IMR-90 (cell line): ENCODE data around the gene DTD1. TPM values are rescaled to one million over a fixed set of nuclear protein-coding genes. Genes with fewer than 3 reads are reported as not detected.

Experiments used
- ATAC-seq: fragments of 200-7000 bp; cut with Tn5 transposase; 2 replicates; pipeline ENCODE4 v1.9.1; 2020; ENCODE audit warnings: low read depth, mild to moderate bottlenecking, moderate library complexity
- BruUV-seq: library from RNA; stranded (reverse); fragments of 400-500 nt; replicated peaks from 2 replicates; lab custom pipeline; 2021; lab: Mats Ljungman, UMichigan
- CTCF ChIA-PET: fragments of 300-600 bp; formaldehyde crosslinking; extraction: SDS; loops from one replicate; lab custom pipeline; 2021; ENCODE audit warnings: antibody characterized with exemption; lab: Yijun Ruan, JAX
- POLR2A ChIA-PET: fragments of 300-600 bp; sonication (Branson Sonifier 250); formaldehyde crosslinking; loops from one replicate; lab custom pipeline; 2022; ENCODE audit warnings: antibody characterized with exemption; ENCODE audit not compliant: unreplicated experiment; lab: Charles Lee
- DNase-seq: peaks from one replicate; pipeline ENCODE4 v3.0.0; 2013
- H2AFZ ChIP-seq: replicated peaks from 2 replicates; pipeline ENCODE3; 2013; ENCODE audit warnings: low read length, mild to moderate bottlenecking; ENCODE audit not compliant: poor library complexity
- H2AK5ac ChIP-seq: 2 replicates; pipeline ENCODE4 v1.6.1; 2013; ENCODE audit warnings: low read depth, low read length, inconsistent platforms
- H2AK9ac ChIP-seq: replicated peaks from 2 replicates; pipeline ENCODE3; 2013; ENCODE audit warnings: mild to moderate bottlenecking, low read depth, low read length, moderate library complexity; ENCODE audit not compliant: poor library complexity
- H2BK120ac ChIP-seq: 2 replicates; pipeline ENCODE4 v1.6.1; 2013; ENCODE audit warnings: low read depth, low read length, inconsistent platforms
- H2BK15ac ChIP-seq: 3 replicates; pipeline ENCODE4 v1.6.1; 2013; ENCODE audit warnings: low read depth, low read length, inconsistent platforms
- H2BK20ac ChIP-seq: 2 replicates; pipeline ENCODE4 v1.6.1; 2013; ENCODE audit warnings: low read depth, mild to moderate bottlenecking, inconsistent platforms, low read length, moderate library complexity
- H2BK5ac ChIP-seq: 2 replicates; pipeline ENCODE4 v1.6.1; 2013; ENCODE audit warnings: mild to moderate bottlenecking, low read depth, low read length, inconsistent platforms; ENCODE audit not compliant: poor library complexity, severe bottlenecking
- H3K14ac ChIP-seq: replicated peaks from 2 replicates; pipeline ENCODE4 v1.6.1; 2013; ENCODE audit warnings: low read depth, low read length, inconsistent platforms
- H3K18ac ChIP-seq: 2 replicates; pipeline ENCODE4 v1.6.1; 2013; ENCODE audit warnings: low read depth, low read length, control low read depth
- H3K23ac ChIP-seq: 2 replicates; pipeline ENCODE4 v1.6.1; 2013; ENCODE audit warnings: low read depth, low read length, inconsistent platforms
- H3K27ac ChIP-seq: 2 replicates; pipeline ENCODE4 v1.5.1; 2013; ENCODE audit warnings: mild to moderate bottlenecking, control low read depth, low read length; ENCODE audit not compliant: insufficient read depth
- H3K27me3 ChIP-seq: 2 replicates; pipeline ENCODE4 v1.6.1; 2013; ENCODE audit warnings: low read length; ENCODE audit not compliant: control insufficient read depth, insufficient read depth
- H3K36me3 ChIP-seq: 2 replicates; pipeline ENCODE4 v1.6.1; 2013; ENCODE audit warnings: low read length, mixed read lengths; ENCODE audit not compliant: control insufficient read depth, insufficient read depth
- H3K4ac ChIP-seq: 2 replicates; pipeline ENCODE4 v1.6.1; 2013; ENCODE audit warnings: low read depth, low read length, inconsistent platforms
- H3K4me1 ChIP-seq: 2 replicates; pipeline ENCODE4 v1.6.1; 2013; ENCODE audit warnings: low read length, mixed read lengths; ENCODE audit not compliant: control insufficient read depth, insufficient read depth
- H3K4me2 ChIP-seq: 2 replicates; pipeline ENCODE4 v1.6.1; 2013; ENCODE audit warnings: low read depth, mild to moderate bottlenecking, control low read depth, low read length, moderate library complexity
- H3K4me3 ChIP-seq: 2 replicates; pipeline ENCODE4 v1.5.1; 2013; ENCODE audit warnings: low read depth, mild to moderate bottlenecking, control low read depth, low read length, moderate library complexity; ENCODE audit not compliant: insufficient read depth
- H3K56ac ChIP-seq: 2 replicates; pipeline ENCODE4 v1.6.1; 2013; ENCODE audit warnings: low read length, inconsistent platforms; ENCODE audit not compliant: insufficient read depth; ENCODE audit errors: extremely low read depth
- H3K79me1 ChIP-seq, 2 experiments: 2 replicates each; pipeline ENCODE4 v1.6.1; 2013; ENCODE audit warnings: low read length in 2 of 2, inconsistent platforms in 1 of 2, low read depth in 1 of 2
- H3K9ac ChIP-seq: 2 replicates; pipeline ENCODE4 v1.6.1; 2013; ENCODE audit warnings: low read depth, low read length, control low read depth
- H3K9me1 ChIP-seq: 2 replicates; pipeline ENCODE4 v1.6.1; 2013; ENCODE audit warnings: low read length, inconsistent platforms; ENCODE audit not compliant: insufficient read depth
- H3K9me3 ChIP-seq: 2 replicates; pipeline ENCODE4 v1.6.1; 2013; ENCODE audit warnings: low read length; ENCODE audit not compliant: control insufficient read depth, insufficient read depth
- H4K20me1 ChIP-seq: 2 replicates; pipeline ENCODE4 v1.6.1; 2013; ENCODE audit warnings: low read length, inconsistent platforms; ENCODE audit not compliant: insufficient read depth
- H4K5ac ChIP-seq: 2 replicates; pipeline ENCODE4 v1.6.1; 2013; ENCODE audit warnings: mild to moderate bottlenecking, low read depth, low read length, control low read depth
- H4K8ac ChIP-seq, 2 experiments: 2 replicates each; pipeline ENCODE4 v1.6.1; 2013; ENCODE audit warnings: low read depth in 2 of 2, low read length in 2 of 2, control low read depth in 1 of 2, inconsistent platforms in 1 of 2
- H4K91ac ChIP-seq: 2 replicates; pipeline ENCODE4 v1.6.1; 2013; ENCODE audit warnings: low read depth, low read length, inconsistent platforms; ENCODE audit not compliant: insufficient read depth
- CEBPB ChIP-seq: IDR thresholded peaks from 2 replicates; pipeline ENCODE4 v1.6.1; 2012; ENCODE audit warnings: low read depth, low read length, improper control_type of control experiment
- CHD1 ChIP-seq: IDR thresholded peaks from 2 replicates; pipeline ENCODE4 v1.6.1; 2012; ENCODE audit warnings: low read depth, low read length, improper control_type of control experiment
- ELK1 ChIP-seq: fragments of 150-350 bp; IDR thresholded peaks from 2 replicates; pipeline ENCODE4 v1.6.1; 2016; ENCODE audit warnings: low read depth, mild to moderate bottlenecking, low read length, moderate library complexity, borderline replicate concordance
- FOS ChIP-seq: fragments of 150-350 bp; IDR thresholded peaks from 2 replicates; pipeline ENCODE4 v1.6.1; 2016; ENCODE audit warnings: low read depth, low read length
- MAFK ChIP-seq: IDR thresholded peaks from 2 replicates; pipeline ENCODE4 v1.6.1; 2012; ENCODE audit warnings: low read depth, low read length, improper control_type of control experiment
- MAZ ChIP-seq: IDR thresholded peaks from 2 replicates; pipeline ENCODE4 v1.6.1; 2012; ENCODE audit warnings: low read depth, mild to moderate bottlenecking, low read length, improper control_type of control experiment, moderate library complexity, borderline replicate concordance
- NFE2L2 ChIP-seq: fragments of 150-350 bp; IDR thresholded peaks from 2 replicates; pipeline ENCODE4 v1.6.1; 2016; ENCODE audit warnings: low read depth, mild to moderate bottlenecking, low read length
- POLR2A ChIP-seq: IDR thresholded peaks from 2 replicates; pipeline ENCODE4 v1.6.1; 2012; ENCODE audit warnings: mild to moderate bottlenecking, low read depth, low read length
- RAD21 ChIP-seq: IDR thresholded peaks from 2 replicates; pipeline ENCODE4 v1.6.1; 2012; ENCODE audit warnings: low read length, improper control_type of control experiment
- RCOR1 ChIP-seq: IDR thresholded peaks from 2 replicates; pipeline ENCODE4 v1.6.1; 2012; ENCODE audit warnings: mild to moderate bottlenecking, low read length, improper control_type of control experiment; ENCODE audit not compliant: insufficient replicate concordance
- RFX5 ChIP-seq: IDR thresholded peaks from 2 replicates; pipeline ENCODE4 v1.8.0; 2012; ENCODE audit warnings: low read depth, mild to moderate bottlenecking, low read length, moderate library complexity
- SMC3 ChIP-seq: fragments of 150-350 bp; IDR thresholded peaks from 2 replicates; pipeline ENCODE4 v1.6.1; 2016; ENCODE audit warnings: low read depth, mild to moderate bottlenecking, antibody characterized with exemption, low read length, moderate library complexity
- USF2 ChIP-seq: fragments of 150-350 bp; IDR thresholded peaks from 2 replicates; pipeline ENCODE4 v1.6.1; 2017; ENCODE audit warnings: mild to moderate bottlenecking, antibody characterized with exemption, low read length, low read depth
- WGBS, 2 experiments: methylation state at CpG; one replicate each; pipeline versions ENCODE4 v1.1.5 to v1.1.7; 2013; ENCODE audit warnings: missing lambda C conversion rate in 2 of 2; ENCODE audit not compliant: insufficient read length in 1 of 2; ENCODE audit errors: extremely low coverage in 2 of 2; 5-methylcytosine and 5-hydroxymethylcytosine counted together
- dilution Hi-C: fragments of 300-500 bp; cut with HindIII; formaldehyde crosslinking; loops from one replicate; pipeline ENCODE4 v1.14.3; 2018; ENCODE audit warnings: low sequenced_read_pairs; ENCODE audit not compliant: unreplicated experiment
- in situ Hi-C: fragments of 300-500 bp; cut with MboI; formaldehyde crosslinking; loops from 3 replicates; pipeline ENCODE4 v1.14.3; 2019; ENCODE audit warnings: low sequenced_read_pairs, inconsistent platforms, mixed read lengths
- intact Hi-C: fragments of 100-400 bp; cut with micrococcal nuclease; formaldehyde crosslinking; loops from 2 replicates; pipeline ENCODE4 v1.10.0; 2022
- polyA plus RNA-seq, 3 experiments: library from polyadenylated mRNA; depleted of rRNA; stranded (reverse); fragments of >200 nt; gene quantifications; 2 replicates each; pipeline ENCODE4 v1.2.3, GENCODE V29; 2012; ENCODE audit warnings: low replicate concordance in 1 of 3
- total RNA-seq: library from RNA; depleted of rRNA; stranded (reverse); fragments of >200 nt; gene quantifications from 2 replicates; pipeline ENCODE4 v1.2.3, GENCODE V29; 2012

Gene DTD1
- total and polyA plus RNA-seq, 2 of the 4 experiments (the other 2 are of a cell fraction) = 73.1 to 101 TPM

GRCh38 chr20:18571009-18571408 is 16.8 kb upstream of the DTD1 start:
- Histone ChIP-seq H3K9me3 (no peaks in the 10 kb centered on the region), H4K20me1 (no peaks in the 10 kb centered on the region), H4K5ac (no peak overlapping the region), H4K91ac (no peak overlapping the region), H3K27me3 (no peaks in the 10 kb centered on the region), H3K56ac (no peak overlapping the region), H3K36me3 (peaks cover 8% of the 10 kb centered on the region), H3K9me1 (peaks cover 9% of the 10 kb centered on the region), H2AK9ac (no peak overlapping the region), H3K9ac (no peak overlapping the region), H2BK15ac (no peak overlapping the region), H2AK5ac (no peak overlapping the region), H3K79me1 (peaks cover 10 to 33% of the 10 kb centered on the region in 2 experiments), H3K27ac (no peak overlapping the region), H2BK20ac (no peak overlapping the region), H2AFZ (no peak overlapping the region), H2BK120ac (no peak overlapping the region), H3K18ac (no peak overlapping the region), H3K4ac (no peak overlapping the region), H4K8ac (no peak overlapping the region), H3K4me1 (peaks cover 2% of the 10 kb centered on the region; the same call in 1 of the 2 replicates), H3K4me3 (no peak overlapping the region), H2BK5ac (no peak overlapping the region), H3K23ac (no peak overlapping the region), H3K4me2 (no peak overlapping the region), H3K14ac (no peak overlapping the region)
- intact Hi-C loops = no loop called here
- BruUV-seq = no TSS peak
- in situ Hi-C loops = no loop called here
- TF ChIP-seq RFX5 = no peak
- TF ChIP-seq CHD1 = no peak
- no peak for TF ChIP-seq ELK1
- TF ChIP-seq SMC3 = no peak
- no peak for TF ChIP-seq MAFK
- TF ChIP-seq FOS = no peak
- no peak for TF ChIP-seq NFE2L2
- no peak for TF ChIP-seq MAZ
- TF ChIP-seq RCOR1 = no peak
- TF ChIP-seq POLR2A = no peak
- no peak for TF ChIP-seq USF2
- TF ChIP-seq RAD21 = no peak
- no peak for TF ChIP-seq CEBPB
- DNase-seq = no peak
- WGBS, 2 experiments = 88% methylated on average over 1 of the region's 2 CpGs; no CpG with 5 or more reads in 1 of the 2 experiments
- dilution Hi-C loops = no loop called here
- CTCF ChIA-PET = no interaction called here
- ATAC-seq = no peak
- POLR2A ChIA-PET = no interaction called here
